GM12878 (cell line): Measurements from ENCODE around the gene GAREM1.

ENCODE experiments used
- ATF3 ChIP-seq: IDR thresholded peaks from 2 replicates; pipeline ENCODE4 v1.6.1; 2011; ENCODE audit warnings: low read depth, mild to moderate bottlenecking, low read length, moderate library complexity, borderline replicate concordance; ENCODE audit errors: extremely low read depth
- BMI1 ChIP-seq: fragments of 450-650 bp; IDR thresholded peaks from 2 replicates; pipeline ENCODE4 v1.6.1; 2016; ENCODE audit warnings: mild to moderate bottlenecking, moderate library complexity, borderline replicate concordance
- CREB1 ChIP-seq: IDR thresholded peaks from 2 replicates; pipeline ENCODE4 v1.6.1; 2012; ENCODE audit warnings: low read depth, mild to moderate bottlenecking, inconsistent platforms
- EZH2 ChIP-seq: IDR thresholded peaks from 2 replicates; pipeline ENCODE4 v1.6.1; 2012; ENCODE audit warnings: low read depth, mild to moderate bottlenecking, control low read depth, inconsistent platforms, low read length, borderline replicate concordance; ENCODE audit not compliant: control insufficient read depth
- HDAC6 ChIP-seq: fragments of 200-600 bp; sonication (generic); IDR thresholded peaks from one replicate; pipeline ENCODE4 v1.8.0; 2017; ENCODE audit warnings: antibody characterized with exemption; ENCODE audit not compliant: unreplicated experiment
- IRF5 ChIP-seq: fragments of 450-650 bp; IDR thresholded peaks from 2 replicates; pipeline ENCODE4 v1.6.1; 2017; ENCODE audit warnings: borderline replicate concordance
- JUNB ChIP-seq: IDR thresholded peaks from 2 replicates; pipeline ENCODE4 v1.6.1; 2016; ENCODE audit warnings: antibody characterized with exemption, mild to moderate bottlenecking
- KDM1A ChIP-seq: fragments of 200-600 bp; sonication (generic); IDR thresholded peaks from 2 replicates; pipeline ENCODE4 v1.6.1; 2016; ENCODE audit warnings: borderline replicate concordance
- NFIC ChIP-seq: IDR thresholded peaks from 2 replicates; pipeline ENCODE4 v1.6.1; 2012; ENCODE audit warnings: low read depth, mild to moderate bottlenecking, inconsistent platforms, low read length, moderate library complexity
- POLR2AphosphoS5 ChIP-seq: IDR thresholded peaks from 2 replicates; pipeline ENCODE4 v1.6.1; 2011; ENCODE audit warnings: mild to moderate bottlenecking, low read length, inconsistent platforms
- TCF12 ChIP-seq: IDR thresholded peaks from 2 replicates; pipeline ENCODE4 v1.6.1; 2011; ENCODE audit warnings: low read depth, mild to moderate bottlenecking, low read length
- TF ChIP-seq, protein P1 (sequence below), 3 experiments: IDR thresholded peaks in 2 of 3; conservative IDR thresholded peaks in 1 of 3; 2 replicates each; pipeline ENCODE4 v1.5.1; 2011; ENCODE audit warnings: low read depth in 3 of 3, low read length in 3 of 3, mild to moderate bottlenecking in 3 of 3, control low read depth in 2 of 3, moderate library complexity in 2 of 3, inconsistent platforms in 1 of 3, mixed read lengths in 1 of 3; ENCODE audit not compliant: control insufficient read depth in 2 of 3, insufficient read depth in 1 of 3; ENCODE audit errors: extremely low read depth in 1 of 3
- TF ChIP-seq, protein P2 (sequence below): fragments of 450-650 bp; formaldehyde crosslinking; IDR thresholded peaks from 2 replicates; pipeline ENCODE4 v1.4.0; 2022; ENCODE audit warnings: mild to moderate bottlenecking, moderate library complexity
- TF ChIP-seq, protein P3 (sequence below): fragments of 450-650 bp; IDR thresholded peaks from 2 replicates; pipeline ENCODE4 v1.6.1; 2016; ENCODE audit warnings: mild to moderate bottlenecking, moderate library complexity, borderline replicate concordance

- TF ChIP-seq ATF3 (no peak), POLR2AphosphoS5 (no peak), JUNB (no peak), BMI1 (no peak), NFIC (no peak), HDAC6 (no peak), TCF12 (no peak), EZH2 (no peak), IRF5 (no peak), KDM1A (no peak), CREB1 (no peak)
- TF ChIP-seq, protein P1, sequence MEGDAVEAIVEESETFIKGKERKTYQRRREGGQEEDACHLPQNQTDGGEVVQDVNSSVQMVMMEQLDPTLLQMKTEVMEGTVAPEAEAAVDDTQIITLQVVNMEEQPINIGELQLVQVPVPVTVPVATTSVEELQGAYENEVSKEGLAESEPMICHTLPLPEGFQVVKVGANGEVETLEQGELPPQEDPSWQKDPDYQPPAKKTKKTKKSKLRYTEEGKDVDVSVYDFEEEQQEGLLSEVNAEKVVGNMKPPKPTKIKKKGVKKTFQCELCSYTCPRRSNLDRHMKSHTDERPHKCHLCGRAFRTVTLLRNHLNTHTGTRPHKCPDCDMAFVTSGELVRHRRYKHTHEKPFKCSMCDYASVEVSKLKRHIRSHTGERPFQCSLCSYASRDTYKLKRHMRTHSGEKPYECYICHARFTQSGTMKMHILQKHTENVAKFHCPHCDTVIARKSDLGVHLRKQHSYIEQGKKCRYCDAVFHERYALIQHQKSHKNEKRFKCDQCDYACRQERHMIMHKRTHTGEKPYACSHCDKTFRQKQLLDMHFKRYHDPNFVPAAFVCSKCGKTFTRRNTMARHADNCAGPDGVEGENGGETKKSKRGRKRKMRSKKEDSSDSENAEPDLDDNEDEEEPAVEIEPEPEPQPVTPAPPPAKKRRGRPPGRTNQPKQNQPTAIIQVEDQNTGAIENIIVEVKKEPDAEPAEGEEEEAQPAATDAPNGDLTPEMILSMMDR (IDR thresholded peaks at IDR 0.05 in 2 of 3, conservative IDR thresholded peaks at IDR 0.05 in 1 of 3; ENCODE audit: control insufficient read depth in 2 of 3, extremely low read depth in 1 of 3, insufficient read depth in 1 of 3, low read depth in 3 of 3, low read length in 3 of 3), result no peak
- TF ChIP-seq, protein P2, sequence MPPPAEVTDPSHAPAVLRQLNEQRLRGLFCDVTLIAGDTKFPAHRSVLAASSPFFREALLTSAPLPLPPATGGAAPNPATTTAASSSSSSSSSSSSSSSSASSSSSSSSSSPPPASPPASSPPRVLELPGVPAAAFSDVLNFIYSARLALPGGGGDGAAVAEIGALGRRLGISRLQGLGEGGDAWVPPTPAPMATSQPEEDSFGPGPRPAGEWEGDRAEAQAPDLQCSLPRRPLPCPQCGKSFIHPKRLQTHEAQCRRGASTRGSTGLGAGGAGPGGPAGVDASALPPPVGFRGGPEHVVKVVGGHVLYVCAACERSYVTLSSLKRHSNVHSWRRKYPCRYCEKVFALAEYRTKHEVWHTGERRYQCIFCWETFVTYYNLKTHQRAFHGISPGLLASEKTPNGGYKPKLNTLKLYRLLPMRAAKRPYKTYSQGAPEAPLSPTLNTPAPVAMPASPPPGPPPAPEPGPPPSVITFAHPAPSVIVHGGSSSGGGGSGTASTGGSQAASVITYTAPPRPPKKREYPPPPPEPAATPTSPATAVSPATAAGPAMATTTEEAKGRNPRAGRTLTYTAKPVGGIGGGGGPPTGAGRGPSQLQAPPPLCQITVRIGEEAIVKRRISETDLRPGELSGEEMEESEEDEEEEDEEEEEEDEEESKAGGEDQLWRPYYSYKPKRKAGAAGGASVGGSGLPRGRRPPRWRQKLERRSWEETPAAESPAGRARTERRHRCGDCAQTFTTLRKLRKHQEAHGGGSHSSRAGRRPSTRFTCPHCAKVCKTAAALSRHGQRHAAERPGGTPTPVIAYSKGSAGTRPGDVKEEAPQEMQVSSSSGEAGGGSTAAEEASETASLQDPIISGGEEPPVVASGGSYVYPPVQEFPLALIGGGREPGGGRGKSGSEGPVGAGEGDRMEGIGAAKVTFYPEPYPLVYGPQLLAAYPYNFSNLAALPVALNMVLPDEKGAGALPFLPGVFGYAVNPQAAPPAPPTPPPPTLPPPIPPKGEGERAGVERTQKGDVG (CRISPR knock-in tag), result no peak
- TF ChIP-seq, protein P3, sequence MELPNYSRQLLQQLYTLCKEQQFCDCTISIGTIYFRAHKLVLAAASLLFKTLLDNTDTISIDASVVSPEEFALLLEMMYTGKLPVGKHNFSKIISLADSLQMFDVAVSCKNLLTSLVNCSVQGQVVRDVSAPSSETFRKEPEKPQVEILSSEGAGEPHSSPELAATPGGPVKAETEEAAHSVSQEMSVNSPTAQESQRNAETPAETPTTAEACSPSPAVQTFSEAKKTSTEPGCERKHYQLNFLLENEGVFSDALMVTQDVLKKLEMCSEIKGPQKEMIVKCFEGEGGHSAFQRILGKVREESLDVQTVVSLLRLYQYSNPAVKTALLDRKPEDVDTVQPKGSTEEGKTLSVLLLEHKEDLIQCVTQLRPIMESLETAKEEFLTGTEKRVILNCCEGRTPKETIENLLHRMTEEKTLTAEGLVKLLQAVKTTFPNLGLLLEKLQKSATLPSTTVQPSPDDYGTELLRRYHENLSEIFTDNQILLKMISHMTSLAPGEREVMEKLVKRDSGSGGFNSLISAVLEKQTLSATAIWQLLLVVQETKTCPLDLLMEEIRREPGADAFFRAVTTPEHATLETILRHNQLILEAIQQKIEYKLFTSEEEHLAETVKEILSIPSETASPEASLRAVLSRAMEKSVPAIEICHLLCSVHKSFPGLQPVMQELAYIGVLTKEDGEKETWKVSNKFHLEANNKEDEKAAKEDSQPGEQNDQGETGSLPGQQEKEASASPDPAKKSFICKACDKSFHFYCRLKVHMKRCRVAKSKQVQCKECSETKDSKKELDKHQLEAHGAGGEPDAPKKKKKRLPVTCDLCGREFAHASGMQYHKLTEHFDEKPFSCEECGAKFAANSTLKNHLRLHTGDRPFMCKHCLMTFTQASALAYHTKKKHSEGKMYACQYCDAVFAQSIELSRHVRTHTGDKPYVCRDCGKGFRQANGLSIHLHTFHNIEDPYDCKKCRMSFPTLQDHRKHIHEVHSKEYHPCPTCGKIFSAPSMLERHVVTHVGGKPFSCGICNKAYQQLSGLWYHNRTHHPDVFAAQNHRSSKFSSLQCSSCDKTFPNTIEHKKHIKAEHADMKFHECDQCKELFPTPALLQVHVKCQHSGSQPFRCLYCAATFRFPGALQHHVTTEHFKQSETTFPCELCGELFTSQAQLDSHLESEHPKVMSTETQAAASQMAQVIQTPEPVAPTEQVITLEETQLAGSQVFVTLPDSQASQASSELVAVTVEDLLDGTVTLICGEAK, result no peak
These were observed 233.6 kb downstream of the GAREM1 start for GRCh38 chr18:32237049-32237448.
